Measurements from ENCODE around the gene LMBR1. TPM values are rescaled to one million over a fixed set of nuclear protein-coding genes. Genes with fewer than 3 reads are reported as not detected.

Gene LMBR1
- total RNA-seq, 1 experiment from 2014 or later = 82.6 TPM

- Histone ChIP-seq H3K27me3 (ENCODE audit: control insufficient read depth, insufficient read depth, low read length) (no peaks in the 10 kb centered on the region), H3K9me3 (ENCODE audit: control insufficient read depth, insufficient read depth, low read depth, low read length) (no peaks in the 10 kb centered on the region), H3K4me1 (ENCODE audit: control insufficient read depth, insufficient read depth, low read length) (0 out of 2 replicates have a peak, but pooled peaks cover 5% of the 10 kb centered on the region), H3K4me3 (ENCODE audit: low read depth in 2 of 2, low read length in 2 of 2) (no peak overlapping the region), H3K27ac (ENCODE audit: low read length) (no peak overlapping the region), H3K36me3 (ENCODE audit: control insufficient read depth, insufficient read depth, low read length) (no peaks in the 10 kb centered on the region)
- TF ChIP-seq CTCF (IDR thresholded peaks at IDR 0.05) (no peak), REST (IDR thresholded peaks at IDR 0.05; ENCODE audit: insufficient read depth in 1 of 2, low read depth in 2 of 2, low read length in 1 of 2) (no peak), TCF7L2 (IDR thresholded peaks at IDR 0.05; ENCODE audit: low read depth, low read length) (no peak), POLR2AphosphoS5 (IDR thresholded peaks at IDR 0.05; ENCODE audit: low read depth, low read length) (no peak), SIN3A (IDR thresholded peaks at IDR 0.05; ENCODE audit: borderline replicate concordance, insufficient read depth, low read depth, low read length) (no peak)
- no TSS peak for BruUV-seq (replicated peaks)
- ATAC-seq = no peak
- ChIA-PET CTCF (no interaction called here), POLR2A (no interaction called here)
- DNase-seq (ENCODE audit: low read depth, low spot score) = no peak
- in situ Hi-C loops (cut with HindIII; ENCODE audit: low pct_unique_long_range_greater_than_20kb, low sequenced_read_pairs) (no loop called here), intact Hi-C loops (cut with micrococcal nuclease; ENCODE audit: unreplicated experiment) (no loop called here)
Measured at GRCh38 chr7:156747718-156748117, 145.3 kb downstream of the LMBR1 start.

DNA sequence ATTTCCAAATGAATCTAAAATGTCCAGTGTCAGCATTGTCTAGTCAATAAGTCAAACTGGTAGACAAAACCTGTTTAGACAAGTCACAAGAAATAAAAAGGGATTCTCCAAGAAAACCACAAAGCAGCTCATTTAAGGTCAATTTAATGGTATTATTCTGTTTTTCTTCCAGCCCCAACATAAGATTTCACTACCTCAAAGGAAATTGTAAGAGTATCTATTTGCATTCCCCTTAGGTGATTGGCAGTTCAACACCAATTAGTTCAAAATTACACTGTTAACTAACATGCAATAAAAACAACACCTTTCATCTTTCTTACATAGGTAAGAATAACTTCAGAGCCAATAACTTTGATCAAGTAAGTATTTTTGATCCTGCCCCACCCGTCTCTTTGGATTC lies 146.1 kb downstream of the LMBR1 start:
- Histone ChIP-seq H3K27me3 (ENCODE audit: control insufficient read depth, insufficient read depth, low read length) (no peaks in the 10 kb centered on the region), H3K9me3 (ENCODE audit: control insufficient read depth, insufficient read depth, low read depth, low read length) (no peaks in the 10 kb centered on the region), H3K27ac (ENCODE audit: low read length) (no peak overlapping the region), H3K4me1 (ENCODE audit: control insufficient read depth, insufficient read depth, low read length) (0 out of 2 replicates have a peak, but pooled peaks cover 5% of the 10 kb centered on the region), H3K36me3 (ENCODE audit: control insufficient read depth, insufficient read depth, low read length) (no peaks in the 10 kb centered on the region), H3K4me3 (ENCODE audit: low read depth in 2 of 2, low read length in 2 of 2) (no peak overlapping the region)
- BruUV-seq (replicated peaks) = no TSS peak
- DNase-seq (ENCODE audit: low read depth, low spot score) = no peak
- CTCF ChIA-PET = no interaction called here
- ATAC-seq = no peak
- POLR2A ChIA-PET = no interaction called here
- in situ Hi-C loops (cut with HindIII; ENCODE audit: low pct_unique_long_range_greater_than_20kb, low sequenced_read_pairs) (no loop called here), intact Hi-C loops (cut with micrococcal nuclease; ENCODE audit: unreplicated experiment) (no loop called here)
- TF ChIP-seq POLR2AphosphoS5 (IDR thresholded peaks at IDR 0.05; ENCODE audit: low read depth, low read length) (no peak), TCF7L2 (IDR thresholded peaks at IDR 0.05; ENCODE audit: low read depth, low read length) (no peak), REST (IDR thresholded peaks at IDR 0.05; ENCODE audit: insufficient read depth in 1 of 2, low read depth in 2 of 2, low read length in 1 of 2) (no peak), SIN3A (IDR thresholded peaks at IDR 0.05; ENCODE audit: borderline replicate concordance, insufficient read depth, low read depth, low read length) (no peak), CTCF (IDR thresholded peaks at IDR 0.05) (no peak)
